Stimulated activated CD4-positive, alpha-beta T cell treated with anti-CD3 and anti-CD28 coated beads, Interleukin-1b, Interleukin-23, amount 100 ng/mL, for 1 hour (primary cell): ENCODE measurements around the gene NCK2.

Source experiments
- DNase-seq, 2 donors: peaks; one replicate each; pipeline ENCODE4 v3.0.0-alpha.2; 2020; ENCODE audit warnings: low read depth in 2 of 2

NCK2 gene

DNA sequence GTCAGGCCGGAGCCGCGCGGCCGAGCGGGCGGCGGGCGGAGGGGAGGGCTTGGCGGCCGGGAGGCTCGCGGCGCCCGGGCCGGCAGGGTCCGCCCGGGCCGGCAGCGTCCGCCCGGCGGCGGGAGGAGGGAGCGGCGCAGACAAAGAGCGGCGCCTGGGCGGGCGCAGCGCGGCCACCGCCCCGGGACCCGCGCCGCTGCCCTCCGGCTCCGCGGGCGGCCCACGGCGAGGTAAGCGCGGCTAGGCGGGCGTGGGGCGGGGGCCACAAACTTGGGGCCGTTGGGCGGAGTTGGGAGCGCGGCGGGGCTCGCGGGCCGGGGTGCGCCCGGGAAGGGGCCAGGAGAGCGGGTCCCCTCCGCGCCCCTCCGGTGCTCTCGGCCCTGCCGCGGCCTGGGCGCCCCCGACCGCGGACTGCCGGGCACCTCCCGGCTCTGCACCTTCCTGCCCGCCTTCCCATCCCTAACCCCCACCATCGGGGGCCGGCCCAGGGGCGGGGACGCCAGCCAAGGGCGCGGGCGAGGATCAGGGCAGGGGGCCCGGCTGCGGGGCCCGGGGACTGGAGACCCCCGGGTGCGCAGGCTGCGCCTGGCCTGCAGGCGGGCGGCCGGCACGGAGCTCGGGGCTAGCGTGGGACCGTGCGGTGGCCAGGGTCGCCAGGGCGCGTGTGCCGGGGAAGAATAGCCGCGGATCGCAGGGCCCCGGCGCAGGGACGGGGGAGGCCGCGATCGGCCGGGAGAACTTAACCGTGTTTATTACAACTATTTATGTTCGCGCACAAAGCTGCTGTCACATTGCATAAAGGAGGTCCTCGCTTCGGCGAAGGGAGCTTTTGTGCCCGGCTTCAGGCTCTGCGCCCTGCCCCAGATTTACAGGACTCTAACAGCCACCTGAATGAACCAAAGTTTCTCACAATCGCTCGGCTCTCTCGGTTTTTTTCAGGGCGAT, at the start of gene NCK2:
Gene NCK2, plus strand, starts transcription at position 4 of the 945 bp plus-strand sequence. CDS start 110,152 bp downstream, outside the sequence.
- no peak for DNase-seq

GRCh38 chr2:105697781-105698449, 46.8 kb upstream of the NCK2 start:
- DNase-seq, result no peak

GRCh38 chr2:105698820-105699219, 45.9 kb upstream of the NCK2 start:
- no peak for DNase-seq

DNA sequence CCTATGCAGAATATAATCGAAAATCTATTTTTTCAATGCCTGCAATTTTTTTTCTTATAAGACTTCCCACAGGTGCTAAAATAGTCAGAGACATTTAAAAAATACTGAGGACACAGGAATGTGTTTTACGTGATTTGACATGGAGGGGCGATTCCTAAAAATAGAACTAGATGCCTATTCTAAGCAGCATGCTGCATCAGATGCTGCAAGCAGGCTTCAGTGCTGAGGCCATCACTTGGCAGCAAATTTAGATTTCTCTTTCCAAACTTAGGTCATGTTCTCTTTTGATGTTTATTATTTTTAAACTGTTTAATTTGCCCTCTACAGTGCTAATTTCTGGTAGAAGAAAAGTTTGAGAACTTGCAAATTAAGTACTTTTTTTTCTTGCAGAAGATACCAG, 43.7 kb upstream of the NCK2 start:
- no peak for DNase-seq

GRCh38 chr2:105708697-105709096, 36.0 kb upstream of the NCK2 start:
- no peak for DNase-seq

- DNase-seq, result no peak
These were observed 33.3 kb upstream of the NCK2 start for GRCh38 chr2:105711394-105711793.

DNA sequence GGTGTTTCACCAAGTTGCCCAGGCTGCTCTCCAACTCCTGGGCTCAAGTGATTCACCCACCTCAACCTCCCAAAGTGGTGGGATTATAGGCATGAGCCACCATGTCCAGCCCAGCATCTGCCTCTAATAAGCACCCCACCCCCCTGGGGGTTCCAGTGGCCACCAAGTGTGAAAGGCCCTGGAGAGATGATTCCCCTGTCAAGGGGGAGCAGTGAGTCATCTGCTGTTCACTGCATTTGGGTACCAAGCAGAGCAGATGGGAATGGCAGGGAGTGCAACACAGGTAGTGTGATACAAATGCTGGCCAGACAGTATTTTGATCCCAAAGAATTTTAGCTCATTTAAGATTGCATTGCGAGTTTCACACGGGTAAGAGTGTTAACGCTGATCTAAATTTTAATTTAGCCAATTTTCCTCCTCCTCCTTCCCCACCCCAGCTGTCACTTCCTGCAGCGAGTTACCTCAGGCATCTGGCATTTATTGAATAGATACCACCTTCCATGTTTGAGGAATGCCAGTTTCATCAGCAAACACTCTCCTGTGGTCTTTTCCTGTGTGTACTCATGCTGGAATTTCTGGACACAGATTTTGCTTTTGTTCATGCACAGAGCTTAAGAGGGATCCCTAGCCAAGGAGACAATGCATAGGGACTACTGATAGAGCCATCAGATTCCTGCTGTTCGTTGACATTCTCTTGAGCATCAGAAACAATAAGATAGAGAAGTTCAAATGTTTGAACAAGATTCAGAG, 32.4 kb upstream of the NCK2 start:
- DNase-seq, result no peak

GRCh38 chr2:105712981-105713596, 31.6 kb upstream of the NCK2 start:
- DNase-seq, result no peak

DNA sequence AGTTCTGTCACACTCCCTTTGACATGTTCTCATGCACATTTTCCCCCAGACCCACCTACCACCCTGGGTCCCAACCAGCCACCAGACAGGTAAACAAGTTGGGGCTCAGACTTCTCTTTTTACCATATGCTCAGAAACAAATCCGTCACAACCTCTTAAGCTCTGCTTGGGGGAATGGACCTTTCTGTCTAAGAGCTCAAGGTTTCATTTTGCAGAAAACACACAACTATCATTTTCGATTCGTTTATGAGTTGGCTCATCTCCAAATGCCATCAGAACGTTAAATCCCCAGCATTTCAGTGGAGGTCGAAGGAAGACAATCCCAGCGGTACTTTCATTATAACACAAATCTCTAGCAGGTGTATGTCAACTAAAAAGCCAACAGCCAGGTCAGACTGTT, 30.6 kb upstream of the NCK2 start:
- no peak for DNase-seq

DNA sequence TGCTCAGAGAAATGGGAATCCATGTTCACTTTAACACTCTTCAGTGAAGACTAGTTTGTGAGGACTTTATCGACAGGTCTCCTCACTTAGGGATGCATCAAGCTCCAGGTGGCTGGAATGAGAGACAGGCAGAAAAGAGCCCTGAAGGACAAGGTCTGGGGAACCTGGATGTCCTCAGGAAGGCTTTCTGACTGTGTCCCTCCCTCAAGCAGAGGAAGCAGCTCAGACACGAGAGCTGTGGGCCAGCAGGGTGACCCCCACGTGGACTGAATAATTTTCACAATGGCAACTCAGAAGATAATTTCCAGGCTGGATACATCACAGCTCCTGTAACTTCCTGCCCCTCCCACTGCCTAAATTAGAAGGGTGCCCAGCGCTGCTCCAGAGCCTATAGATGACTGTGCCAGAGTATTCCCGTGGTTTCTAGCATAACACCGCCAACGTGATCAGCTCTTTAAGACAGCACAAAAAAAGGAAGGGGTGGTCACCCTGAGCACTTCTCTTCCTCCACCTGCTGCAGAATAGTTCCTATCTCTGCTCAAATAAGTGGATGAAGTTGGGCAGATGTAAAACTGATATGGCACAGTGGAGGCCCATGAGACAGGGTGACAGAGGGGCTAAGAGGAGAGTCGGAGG, 25.7 kb upstream of the NCK2 start:
- DNase-seq, result no peak

DNA sequence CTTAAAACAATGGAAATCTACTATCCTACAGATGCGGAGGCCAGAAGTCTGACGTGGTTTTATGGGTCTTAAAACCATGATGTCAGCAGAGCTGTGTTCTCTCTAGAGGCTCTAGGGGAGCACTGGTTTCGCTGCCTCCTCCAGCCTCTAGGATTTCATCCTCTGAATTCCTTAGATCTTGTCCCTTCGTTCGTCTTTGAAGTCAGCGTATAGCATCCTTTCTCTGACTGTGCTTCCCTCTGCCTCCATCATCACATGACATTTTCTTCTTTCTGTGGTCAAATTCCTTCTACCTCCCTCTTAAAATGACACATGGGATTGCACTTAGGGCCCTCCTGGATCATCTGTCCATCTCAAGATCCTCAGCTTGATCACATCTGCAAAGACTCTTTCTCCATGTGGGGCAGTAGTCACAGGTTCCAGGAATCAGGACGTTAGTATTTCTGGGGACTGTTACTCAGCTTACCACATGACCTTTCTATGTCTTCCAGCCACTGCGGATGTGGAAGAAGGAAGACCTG, 22.7 kb upstream of the NCK2 start:
- DNase-seq, result no peak

DNA sequence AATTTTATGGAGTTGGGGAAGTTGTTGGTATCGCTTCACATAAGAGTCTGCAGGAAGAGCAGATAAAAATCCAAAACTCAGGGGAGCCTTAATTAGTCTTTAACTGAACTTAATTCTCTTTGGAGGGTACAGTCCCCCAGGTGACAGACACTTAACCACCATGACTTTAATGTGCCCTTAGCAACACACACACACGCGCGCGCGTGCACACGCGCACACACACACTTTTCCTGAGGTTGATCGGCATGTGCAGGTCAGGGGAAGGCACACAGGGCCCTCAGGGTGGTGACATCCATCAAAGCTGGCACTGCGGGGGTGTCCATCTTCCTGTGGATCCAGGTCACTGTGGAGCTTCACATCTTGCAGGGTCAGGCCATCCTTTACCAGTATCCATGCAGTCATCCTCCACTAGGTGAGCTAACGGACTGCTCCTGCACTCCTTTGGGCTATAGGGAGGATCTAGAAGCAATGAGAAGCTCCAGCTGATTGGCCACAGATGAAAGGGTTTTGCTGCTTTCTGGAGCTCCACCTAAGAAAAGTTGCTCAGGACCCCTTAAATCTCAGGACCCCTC, 21.9 kb upstream of the NCK2 start:
- DNase-seq, result no peak

GRCh38 chr2:105723431-105723830, 21.3 kb upstream of the NCK2 start:
- no peak for DNase-seq

DNA sequence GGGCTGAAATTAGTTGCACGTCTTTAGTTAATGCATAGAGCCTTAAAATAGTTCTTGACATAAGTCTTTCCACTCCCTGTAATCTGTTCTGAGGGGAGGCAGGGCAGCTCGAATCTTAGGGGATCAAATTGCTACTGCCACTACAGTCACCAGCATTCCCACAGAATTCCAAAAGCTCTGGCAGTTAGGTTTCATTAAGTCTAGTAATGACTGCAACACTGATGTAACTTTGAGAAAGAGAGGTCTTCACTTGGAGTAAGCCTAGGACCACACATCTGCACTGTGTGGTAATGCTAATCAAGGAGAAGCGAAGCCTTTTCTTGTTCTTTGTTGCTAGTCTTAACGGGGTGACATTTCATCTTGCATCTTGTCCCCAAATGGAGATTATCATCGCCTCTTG, 19.3 kb upstream of the NCK2 start:
- DNase-seq, result no peak

DNA sequence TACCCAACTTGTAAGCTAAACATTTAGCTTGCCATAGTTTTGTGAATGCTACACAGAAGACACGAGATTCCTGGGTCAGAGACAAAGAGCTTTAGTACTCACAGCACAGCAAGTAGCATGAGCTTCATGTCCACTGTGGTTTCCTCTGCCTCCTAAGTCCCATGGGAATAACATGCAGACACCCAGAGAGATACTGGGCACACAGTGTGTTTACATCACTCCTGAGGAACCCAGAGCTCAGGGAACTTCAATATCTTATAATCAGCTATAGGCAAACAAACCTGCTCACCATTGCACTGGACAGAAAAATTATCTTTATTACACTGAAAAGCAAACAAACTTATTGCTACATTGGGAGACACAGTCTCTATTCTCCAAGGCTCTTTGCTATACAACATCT, 14.5 kb upstream of the NCK2 start:
- no peak for DNase-seq

DNA sequence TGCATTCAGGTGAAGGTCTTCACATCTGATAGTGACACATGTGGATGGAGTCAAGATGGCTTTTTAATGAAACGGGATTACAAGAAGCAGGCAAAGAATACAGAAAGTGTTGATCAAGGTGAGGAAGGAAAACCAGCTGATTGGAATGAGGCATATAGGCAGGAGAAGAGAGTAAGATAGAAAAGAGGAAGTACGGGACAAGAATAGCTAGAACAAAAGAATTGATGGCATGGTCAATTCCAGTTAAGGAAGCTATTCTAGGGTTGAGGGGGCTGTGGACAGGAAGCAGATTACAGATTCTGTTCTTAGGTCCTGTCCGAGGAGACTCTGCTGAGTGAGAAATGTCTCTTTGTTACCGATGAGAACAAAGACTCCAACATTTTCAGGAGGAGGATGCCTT, 13.2 kb upstream of the NCK2 start:
- no peak for DNase-seq

GRCh38 chr2:105732101-105732500, 12.6 kb upstream of the NCK2 start:
- DNase-seq, result no peak

GRCh38 chr2:105732955-105733607, 11.6 kb upstream of the NCK2 start:
- DNase-seq, result no peak

DNA sequence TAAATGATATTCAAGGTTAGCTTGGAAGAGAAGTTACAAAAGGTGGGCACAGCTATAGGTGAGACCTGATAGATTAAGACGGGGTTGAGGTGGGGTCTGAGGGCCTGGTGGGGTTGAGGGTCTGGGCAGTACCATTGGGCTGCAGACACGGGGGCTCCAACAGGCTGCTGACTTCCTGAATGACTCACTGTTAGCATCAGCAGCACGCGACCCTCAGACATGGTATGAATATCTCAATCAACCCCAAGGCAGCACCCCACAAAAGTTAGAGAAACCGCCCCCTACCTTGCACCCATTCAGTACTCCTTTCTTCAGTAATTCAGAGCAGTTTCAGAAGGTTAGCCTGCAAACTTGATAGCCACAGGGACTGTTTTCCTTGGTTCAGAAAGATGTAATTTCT, 10.8 kb upstream of the NCK2 start:
- no peak for DNase-seq

- no peak for DNase-seq
These were observed 9.8 kb upstream of the NCK2 start for GRCh38 chr2:105734762-105735538.
